ENCODE measurements around the gene CXCR6. TPM values are rescaled to one million over a fixed set of nuclear protein-coding genes. Genes with fewer than 3 reads are reported as not detected.

Gene CXCR6
- total RNA-seq, 1 experiment from 2014 or later = not detected

DNA sequence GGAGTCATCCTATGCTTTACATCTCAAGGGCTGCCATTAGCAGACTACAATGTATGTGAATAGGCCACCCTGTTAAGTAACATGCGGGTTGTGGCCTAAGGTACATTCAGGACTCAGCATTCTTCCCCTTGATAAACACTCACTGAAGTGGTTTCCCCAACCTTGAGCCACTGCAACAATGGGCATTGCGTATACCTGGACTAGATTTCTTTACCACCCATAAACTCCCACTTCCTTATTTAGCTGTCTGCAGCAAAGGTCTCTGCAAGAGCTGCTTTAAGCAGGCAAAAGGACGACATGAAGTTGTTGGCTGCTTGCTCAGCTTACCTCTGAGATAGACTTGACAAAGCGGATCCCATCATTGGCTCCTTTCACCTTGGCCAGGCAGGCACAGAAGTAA is 36.1 kb downstream of the CXCR6 start:
- H3K27me3 Mint-ChIP-seq (ENCODE audit: unreplicated experiment) = no peaks in the 10 kb centered on the region
- TF ChIP-seq, protein P1, sequence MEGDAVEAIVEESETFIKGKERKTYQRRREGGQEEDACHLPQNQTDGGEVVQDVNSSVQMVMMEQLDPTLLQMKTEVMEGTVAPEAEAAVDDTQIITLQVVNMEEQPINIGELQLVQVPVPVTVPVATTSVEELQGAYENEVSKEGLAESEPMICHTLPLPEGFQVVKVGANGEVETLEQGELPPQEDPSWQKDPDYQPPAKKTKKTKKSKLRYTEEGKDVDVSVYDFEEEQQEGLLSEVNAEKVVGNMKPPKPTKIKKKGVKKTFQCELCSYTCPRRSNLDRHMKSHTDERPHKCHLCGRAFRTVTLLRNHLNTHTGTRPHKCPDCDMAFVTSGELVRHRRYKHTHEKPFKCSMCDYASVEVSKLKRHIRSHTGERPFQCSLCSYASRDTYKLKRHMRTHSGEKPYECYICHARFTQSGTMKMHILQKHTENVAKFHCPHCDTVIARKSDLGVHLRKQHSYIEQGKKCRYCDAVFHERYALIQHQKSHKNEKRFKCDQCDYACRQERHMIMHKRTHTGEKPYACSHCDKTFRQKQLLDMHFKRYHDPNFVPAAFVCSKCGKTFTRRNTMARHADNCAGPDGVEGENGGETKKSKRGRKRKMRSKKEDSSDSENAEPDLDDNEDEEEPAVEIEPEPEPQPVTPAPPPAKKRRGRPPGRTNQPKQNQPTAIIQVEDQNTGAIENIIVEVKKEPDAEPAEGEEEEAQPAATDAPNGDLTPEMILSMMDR (IDR thresholded peaks at IDR 0.05; ENCODE audit: unreplicated experiment) = no peak
- CTCF ChIA-PET = no interaction called here
- BruUV-seq (replicated peaks) = no TSS peak
- no peak overlapping the region for H3K4me3 Mint-ChIP-seq (ENCODE audit: low read depth, unreplicated experiment)
- H3K4me1 Mint-ChIP-seq (ENCODE audit: low read depth, unreplicated experiment) = peaks cover 11% of the 10 kb centered on the region
- no peaks in the 10 kb centered on the region for H3K9me3 Mint-ChIP-seq (ENCODE audit: low read depth, unreplicated experiment)
- intact Hi-C loops (cut with micrococcal nuclease; ENCODE audit: unreplicated experiment) = no loop called here
- H3K36me3 Mint-ChIP-seq (ENCODE audit: insufficient read depth, unreplicated experiment) = peaks cover 25% of the 10 kb centered on the region
- no peak for DNase-seq
- no peak overlapping the region for H3K27ac Mint-ChIP-seq (ENCODE audit: unreplicated experiment)

GRCh38 chr3:45980229-45980813 is 37.1 kb downstream of the CXCR6 start:
- CTCF ChIA-PET = no interaction called here
- BruUV-seq (replicated peaks) = no TSS peak

DNA sequence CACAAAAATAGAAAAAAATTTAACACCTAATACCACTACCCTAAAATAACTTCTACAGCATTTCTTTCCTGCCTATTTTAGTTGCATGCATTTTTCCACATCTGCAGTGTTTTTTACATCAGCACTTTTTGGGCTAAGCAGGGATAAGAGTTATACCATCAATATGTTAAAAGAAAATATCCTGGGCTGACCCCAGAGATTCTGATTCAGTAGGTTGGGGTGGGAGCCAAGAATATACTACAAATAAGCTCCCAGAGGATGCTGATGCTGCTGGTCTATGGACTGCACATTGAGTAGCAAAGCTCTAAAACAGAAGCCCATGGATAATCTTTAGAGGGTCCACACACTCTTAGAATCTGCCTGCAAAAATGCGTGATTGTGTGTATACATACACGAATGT is 37.6 kb downstream of the CXCR6 start:
- peaks cover 12% of the 10 kb centered on the region for H3K4me1 Mint-ChIP-seq (ENCODE audit: low read depth, unreplicated experiment)
- H3K4me3 Mint-ChIP-seq (ENCODE audit: low read depth, unreplicated experiment) = no peak overlapping the region
- peaks cover 20% of the 10 kb centered on the region for H3K36me3 Mint-ChIP-seq (ENCODE audit: insufficient read depth, unreplicated experiment)
- no TSS peak for BruUV-seq (replicated peaks)
- DNase-seq = no peak
- H3K27me3 Mint-ChIP-seq (ENCODE audit: unreplicated experiment) = no peaks in the 10 kb centered on the region
- no peaks in the 10 kb centered on the region for H3K9me3 Mint-ChIP-seq (ENCODE audit: low read depth, unreplicated experiment)
- intact Hi-C loops (cut with micrococcal nuclease; ENCODE audit: unreplicated experiment) = no loop called here
- TF ChIP-seq, protein P1 (IDR thresholded peaks at IDR 0.05; ENCODE audit: unreplicated experiment) = no peak
- no peak overlapping the region for H3K27ac Mint-ChIP-seq (ENCODE audit: unreplicated experiment)
- CTCF ChIA-PET = no interaction called here

More at GRCh38 chr3:45980229-45980813, 37.1 kb downstream of the CXCR6 start:
- TF ChIP-seq, protein P1 (IDR thresholded peaks at IDR 0.05; ENCODE audit: unreplicated experiment) = no peak
- Mint-ChIP-seq H3K9me3 (ENCODE audit: low read depth, unreplicated experiment) (no peaks in the 10 kb centered on the region), H3K27ac (ENCODE audit: unreplicated experiment) (no peak overlapping the region), H3K36me3 (ENCODE audit: insufficient read depth, unreplicated experiment) (peaks cover 25% of the 10 kb centered on the region), H3K27me3 (ENCODE audit: unreplicated experiment) (no peaks in the 10 kb centered on the region), H3K4me1 (ENCODE audit: low read depth, unreplicated experiment) (peaks cover 11% of the 10 kb centered on the region), H3K4me3 (ENCODE audit: low read depth, unreplicated experiment) (no peak overlapping the region)
- no peak for DNase-seq
- intact Hi-C loops (cut with micrococcal nuclease; ENCODE audit: unreplicated experiment) = no loop called here

GRCh38 chr3:45981346-45982074 is 38.2 kb downstream of the CXCR6 start:
- Mint-ChIP-seq H3K4me3 (ENCODE audit: low read depth, unreplicated experiment) (no peak overlapping the region), H3K9me3 (ENCODE audit: low read depth, unreplicated experiment) (no peaks in the 10 kb centered on the region), H3K4me1 (ENCODE audit: low read depth, unreplicated experiment) (peaks cover 19% of the 10 kb centered on the region), H3K27me3 (ENCODE audit: unreplicated experiment) (no peaks in the 10 kb centered on the region), H3K36me3 (ENCODE audit: insufficient read depth, unreplicated experiment) (peaks cover 17% of the 10 kb centered on the region), H3K27ac (ENCODE audit: unreplicated experiment) (no peak overlapping the region)
- DNase-seq = no peak
- intact Hi-C loops (cut with micrococcal nuclease; ENCODE audit: unreplicated experiment) = no loop called here
- TF ChIP-seq, protein P1 (IDR thresholded peaks at IDR 0.05; ENCODE audit: unreplicated experiment) = no peak
- CTCF ChIA-PET = no interaction called here
- BruUV-seq (replicated peaks) = no TSS peak
